ENCODE measurements around the gene TMEM269. TPM values are rescaled to one million over a fixed set of nuclear protein-coding genes. Genes with fewer than 3 reads are reported as not detected.

The TMEM269 gene
- under 1 TPM in 1 of 3 donors, not detected in 2; 0.05 TPM for polyA plus RNA-seq

GRCh38 chr1:42784946-42785693 lies at the start of gene TMEM269:
Gene TMEM269 (plus strand): TSS chr1:42784991. CDS start chr1:42789894, 4,903 bp downstream.
- WGBS, 3 donors: 8 to 10% (median 9%) methylated on average over 47 to 54 of the region's 54 CpGs
- no peak within 1 kb of the TSS for H3K27ac ChIP-seq (ENCODE audit: low read depth, low read length)

GRCh38 chr1:42735056-42735455 lies 49.7 kb upstream of the TMEM269 start:
- 88 to 92% (median 89%) methylated on average over 10 to 11 of the region's 11 CpGs for WGBS, 3 donors
- no peak overlapping the region for H3K27ac ChIP-seq (ENCODE audit: low read depth, low read length)

- H3K27ac ChIP-seq (ENCODE audit: low read depth, low read length): no peak overlapping the region
- WGBS, 3 donors: 86 to 90% (median 89%) methylated on average over 13 to 14 of the region's 14 CpGs
Measured at GRCh38 chr1:42735477-42736105, 49.2 kb upstream of the TMEM269 start.

- H3K27ac ChIP-seq (ENCODE audit: low read depth, low read length): no peak overlapping the region
- WGBS, 3 donors: 66 to 73% (median 71%) methylated on average over 4 of the region's 4 CpGs
Measured at GRCh38 chr1:42736152-42736551, 48.6 kb upstream of the TMEM269 start.

- WGBS, 3 donors: 83 to 96% (median 95%) methylated on average over 5 to 8 of the region's 8 CpGs
- H3K27ac ChIP-seq (ENCODE audit: low read depth, low read length): no peak overlapping the region
Measured at GRCh38 chr1:42736571-42737200, 48.1 kb upstream of the TMEM269 start.

- WGBS, 3 donors: 25 to 30% (median 26%) methylated on average over 4 to 5 of the region's 5 CpGs
- no peak overlapping the region for H3K27ac ChIP-seq (ENCODE audit: low read depth, low read length)
Measured at GRCh38 chr1:42737257-42737656, 47.5 kb upstream of the TMEM269 start.

- 84 to 91% (median 91%) methylated on average over 20 to 21 of the region's 21 CpGs for WGBS, 3 donors
Measured at GRCh38 chr1:42737986-42738677, 46.7 kb upstream of the TMEM269 start.

GRCh38 chr1:42738678-42739226 lies 46.0 kb upstream of the TMEM269 start:
- 83 to 89% (median 86%) methylated on average over 8 of the region's 8 CpGs for WGBS, 3 donors
- no peak overlapping the region for H3K27ac ChIP-seq (ENCODE audit: low read depth, low read length)

More at GRCh38 chr1:42737986-42738677, 46.7 kb upstream of the TMEM269 start:
- no peak overlapping the region for H3K27ac ChIP-seq (ENCODE audit: low read depth, low read length)

GRCh38 chr1:42739753-42740700 lies 44.8 kb upstream of the TMEM269 start, which contains the start of gene CLDN19:
Gene CLDN19 (minus strand): TSS chr1:42740236. CDS start chr1:42740063, 173 bp downstream.
- H3K27ac ChIP-seq (ENCODE audit: low read depth, low read length): no peak within 1 kb of the TSS
- WGBS, 3 donors: 66 to 76% (median 76%) methylated on average over 22 to 27 of the region's 27 CpGs

- H3K27ac ChIP-seq (ENCODE audit: low read depth, low read length): no peak overlapping the region
- 77 to 84% (median 81%) methylated on average over 18 to 19 of the region's 19 CpGs for WGBS, 3 donors
Measured at GRCh38 chr1:42740851-42741580, 43.8 kb upstream of the TMEM269 start.

GRCh38 chr1:42741706-42742105 lies 43.1 kb upstream of the TMEM269 start:
- 80 to 95% (median 82%) methylated on average over 4 of the region's 4 CpGs for WGBS, 3 donors
- no peak overlapping the region for H3K27ac ChIP-seq (ENCODE audit: low read depth, low read length)

GRCh38 chr1:42742141-42742540 lies 42.6 kb upstream of the TMEM269 start:
- WGBS, 3 donors: 90 to 93% (median 92%) methylated on average over 8 of the region's 8 CpGs
- H3K27ac ChIP-seq (ENCODE audit: low read depth, low read length): no peak overlapping the region

GRCh38 chr1:42742617-42743316 lies 42.0 kb upstream of the TMEM269 start:
- WGBS, 3 donors: 77 to 91% (median 87%) methylated on average over 9 of the region's 9 CpGs
- H3K27ac ChIP-seq (ENCODE audit: low read depth, low read length): no peak overlapping the region

GRCh38 chr1:42743317-42744147 lies 41.3 kb upstream of the TMEM269 start:
- H3K27ac ChIP-seq (ENCODE audit: low read depth, low read length): no peak overlapping the region
- 78 to 84% (median 79%) methylated on average over 21 of the region's 21 CpGs for WGBS, 3 donors

- H3K27ac ChIP-seq (ENCODE audit: low read depth, low read length): no peak overlapping the region
- whole genome bisulfite sequencing, 3 donors: 90 to 93% (median 92%) methylated on average over 9 of the region's 9 CpGs
Measured at GRCh38 chr1:42744148-42744413, 40.7 kb upstream of the TMEM269 start.

- WGBS, 3 donors: 73 to 83% (median 83%) methylated on average over 8 of the region's 8 CpGs
Measured at GRCh38 chr1:42745851-42746250, 38.9 kb upstream of the TMEM269 start.

More at GRCh38 chr1:42745851-42746250, 38.9 kb upstream of the TMEM269 start:
- no peak overlapping the region for H3K27ac ChIP-seq (ENCODE audit: low read depth, low read length)

Data from adipose tissue (tissue), 3 donors.